ENCODE data around the gene KCNH1.
A peak's percentile ranks its signal among the peaks of the same experiment; 100 is the strongest.

Gene KCNH1

GRCh38 chr1:210709701-210710100 is 424.2 kb downstream of the KCNH1 start:
- DNase-seq = no peak
- in situ Hi-C loops (cut with MboI; ENCODE audit: low pct_unique_long_range_greater_than_20kb, low sequenced_read_pairs) = no loop called here

- no peak for DNase-seq
- in situ Hi-C loops (cut with MboI; ENCODE audit: low pct_unique_long_range_greater_than_20kb, low sequenced_read_pairs) = no loop called here
Observed at GRCh38 chr1:210707300-210708240, 426.4 kb downstream of the KCNH1 start.

GRCh38 chr1:210706246-210706645 is 427.7 kb downstream of the KCNH1 start:
- in situ Hi-C loops (cut with MboI; ENCODE audit: low pct_unique_long_range_greater_than_20kb, low sequenced_read_pairs) = no loop called here

GRCh38 chr1:210705086-210705485 is 428.9 kb downstream of the KCNH1 start:
- in situ Hi-C loops (cut with MboI; ENCODE audit: low pct_unique_long_range_greater_than_20kb, low sequenced_read_pairs) = no loop called here
- no peak for DNase-seq

More at GRCh38 chr1:210706246-210706645, 427.7 kb downstream of the KCNH1 start:
- DNase-seq = no peak

- in situ Hi-C loops (cut with MboI; ENCODE audit: low pct_unique_long_range_greater_than_20kb, low sequenced_read_pairs) = no loop called here
- DNase-seq = no peak
Observed at GRCh38 chr1:210703593-210703992, 430.4 kb downstream of the KCNH1 start.

GRCh38 chr1:210702506-210702905 is 431.4 kb downstream of the KCNH1 start:
- in situ Hi-C loops (cut with MboI; ENCODE audit: low pct_unique_long_range_greater_than_20kb, low sequenced_read_pairs) = no loop called here

GRCh38 chr1:210700511-210700910 is 433.4 kb downstream of the KCNH1 start:
- in situ Hi-C loops (cut with MboI; ENCODE audit: low pct_unique_long_range_greater_than_20kb, low sequenced_read_pairs) = no loop called here
- DNase-seq = no peak

More at GRCh38 chr1:210702506-210702905, 431.4 kb downstream of the KCNH1 start:
- DNase-seq = no peak

GRCh38 chr1:210700083-210700482 is 433.9 kb downstream of the KCNH1 start:
- DNase-seq = no peak
- in situ Hi-C loops (cut with MboI; ENCODE audit: low pct_unique_long_range_greater_than_20kb, low sequenced_read_pairs) = no loop called here

GRCh38 chr1:210698661-210699060 is 435.3 kb downstream of the KCNH1 start:
- in situ Hi-C loops (cut with MboI; ENCODE audit: low pct_unique_long_range_greater_than_20kb, low sequenced_read_pairs) = no loop called here
- DNase-seq = no peak

- in situ Hi-C loops (cut with MboI; ENCODE audit: low pct_unique_long_range_greater_than_20kb, low sequenced_read_pairs) = no loop called here
- DNase-seq = no peak
Observed at GRCh38 chr1:210697185-210697584, 436.8 kb downstream of the KCNH1 start.

- DNase-seq = no peak
- in situ Hi-C loops (cut with MboI; ENCODE audit: low pct_unique_long_range_greater_than_20kb, low sequenced_read_pairs) = no loop called here
Observed at GRCh38 chr1:210696709-210697108, 437.2 kb downstream of the KCNH1 start.

- DNase-seq = no peak
- in situ Hi-C loops (cut with MboI; ENCODE audit: low pct_unique_long_range_greater_than_20kb, low sequenced_read_pairs) = no loop called here
Observed at GRCh38 chr1:210695026-210695425, 438.9 kb downstream of the KCNH1 start.

GRCh38 chr1:210692796-210693195 is 441.2 kb downstream of the KCNH1 start:
- in situ Hi-C loops (cut with MboI; ENCODE audit: low pct_unique_long_range_greater_than_20kb, low sequenced_read_pairs) = no loop called here
- peak; percentile 10 for DNase-seq

- no peak for DNase-seq
- in situ Hi-C loops (cut with MboI; ENCODE audit: low pct_unique_long_range_greater_than_20kb, low sequenced_read_pairs) = no loop called here
Observed at GRCh38 chr1:210691039-210691610, 442.8 kb downstream of the KCNH1 start.

GRCh38 chr1:210690236-210690635 is 443.7 kb downstream of the KCNH1 start:
- in situ Hi-C loops (cut with MboI; ENCODE audit: low pct_unique_long_range_greater_than_20kb, low sequenced_read_pairs) = no loop called here
- no peak for DNase-seq

GRCh38 chr1:210689826-210690225 is 444.1 kb downstream of the KCNH1 start:
- in situ Hi-C loops (cut with MboI; ENCODE audit: low pct_unique_long_range_greater_than_20kb, low sequenced_read_pairs) = no loop called here
- DNase-seq = no peak

- in situ Hi-C loops (cut with MboI; ENCODE audit: low pct_unique_long_range_greater_than_20kb, low sequenced_read_pairs) = no loop called here
- no peak for DNase-seq
Observed at GRCh38 chr1:210688512-210689234, 445.3 kb downstream of the KCNH1 start.

GRCh38 chr1:210687582-210688279 is 446.2 kb downstream of the KCNH1 start:
- no peak for DNase-seq

GRCh38 chr1:210686841-210687240 is 447.1 kb downstream of the KCNH1 start:
- in situ Hi-C loops (cut with MboI; ENCODE audit: low pct_unique_long_range_greater_than_20kb, low sequenced_read_pairs) = no loop called here
- no peak for DNase-seq

More at GRCh38 chr1:210687582-210688279, 446.2 kb downstream of the KCNH1 start:
- in situ Hi-C loops (cut with MboI; ENCODE audit: low pct_unique_long_range_greater_than_20kb, low sequenced_read_pairs) = no loop called here
